Measurements from ENCODE around the gene FHL3.
"Not testable (repeated sequence)": the region's sequence is repeated elsewhere in the genome, so short reads cannot be mapped to it uniquely, and the experiment has no call there.

FHL3 gene

DNA sequence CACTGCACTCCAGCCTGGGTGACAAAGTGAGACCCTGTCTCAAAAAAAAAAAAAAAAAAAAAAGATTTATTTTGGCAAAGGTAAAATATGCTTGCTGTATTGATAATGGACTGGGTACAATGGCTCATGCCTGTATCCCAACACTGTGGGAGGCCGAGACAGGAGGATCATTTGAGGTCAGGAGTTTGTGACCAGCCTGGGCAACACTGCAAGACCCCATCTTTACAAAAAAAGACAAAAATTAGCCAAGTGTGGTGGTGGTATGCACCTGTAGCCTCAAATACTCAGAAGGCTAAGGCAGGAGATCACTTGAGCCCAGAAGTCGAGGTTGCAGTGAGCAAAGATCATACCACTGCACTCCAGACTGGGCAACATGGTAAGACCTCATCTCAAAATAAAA is 21.8 kb downstream of the FHL3 start:
- DNase-seq: no peak

DNA sequence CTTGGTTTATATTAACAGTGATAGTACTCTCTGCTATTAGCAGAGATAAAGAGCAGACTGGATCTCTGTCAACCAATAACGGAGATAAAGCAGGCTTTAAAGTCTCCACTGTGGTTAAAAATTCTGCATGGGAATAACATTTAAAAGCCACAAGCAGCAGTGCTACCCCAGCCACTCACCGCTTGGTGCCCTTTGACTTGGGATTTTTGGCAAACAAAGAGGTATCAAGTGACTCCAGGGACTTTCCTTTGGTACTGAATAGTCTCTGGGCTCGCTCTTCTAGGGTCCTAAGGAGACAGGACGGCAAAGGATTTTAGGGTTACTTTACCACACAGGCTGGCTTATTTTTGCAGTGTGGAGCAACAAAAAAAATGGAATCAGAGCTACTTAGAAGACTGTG is 26.8 kb downstream of the FHL3 start:
- no peak for DNase-seq

GRCh38 chr1:37975083-37975482 is 30.2 kb downstream of the FHL3 start:
- DNase-seq: peak; percentile 69 to 75

DNA sequence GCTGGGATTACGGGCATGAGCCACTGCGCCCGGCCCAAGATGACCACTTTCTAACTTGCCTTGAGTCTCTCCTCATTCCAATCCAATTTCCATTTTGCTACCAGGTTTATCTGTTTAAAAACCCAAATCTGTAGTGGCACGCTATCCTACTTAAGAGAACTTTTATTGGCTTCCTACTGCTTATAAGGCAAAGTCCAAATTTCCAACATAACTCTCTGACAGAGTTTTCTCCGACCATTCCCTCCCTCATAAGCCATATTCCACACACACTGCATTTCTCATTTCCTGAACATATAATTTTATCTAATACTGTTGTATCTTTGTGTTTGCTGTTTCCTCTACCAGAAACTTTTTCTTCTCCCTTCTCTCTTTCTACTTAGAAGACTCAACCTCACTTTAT is 30.7 kb downstream of the FHL3 start:
- no peak for DNase-seq

DNA sequence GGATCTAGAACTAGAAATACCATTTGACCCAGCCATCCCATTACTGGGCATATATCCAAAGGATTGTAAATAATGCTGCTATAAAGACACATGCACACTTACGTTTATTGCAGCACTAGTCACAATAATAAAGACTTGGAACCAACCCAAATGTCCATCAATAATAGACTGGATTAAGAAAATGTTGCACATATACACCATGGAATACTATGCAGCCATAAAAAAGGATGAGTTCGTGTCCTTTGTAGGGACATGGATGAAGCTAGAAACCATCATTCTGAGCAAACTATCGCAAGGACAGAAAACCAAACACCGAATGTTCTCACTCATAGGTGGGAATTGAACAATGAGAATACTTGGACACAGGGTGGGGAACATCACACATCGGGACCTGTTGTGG is 31.6 kb downstream of the FHL3 start:
- not testable (repeated sequence) for DNase-seq

DNA sequence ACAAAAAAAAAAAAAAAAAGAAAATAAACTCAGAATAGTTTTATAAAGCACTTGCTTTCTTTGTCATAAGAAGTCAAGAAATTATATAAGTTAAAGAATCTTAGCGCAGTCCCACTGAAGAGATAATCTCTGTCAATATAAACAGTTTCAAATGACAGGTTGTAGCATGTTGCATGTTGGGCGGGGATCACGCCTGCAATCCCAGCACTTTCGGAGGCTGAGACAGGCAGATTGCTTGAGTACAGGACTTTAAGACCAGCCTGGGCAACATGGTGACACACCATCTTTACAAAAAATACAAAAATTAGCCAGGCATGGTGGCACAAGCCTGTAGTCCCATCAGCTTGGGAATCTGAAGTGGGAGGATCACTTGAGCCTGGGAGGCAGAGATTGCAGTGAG is 40.0 kb downstream of the FHL3 start:
- no peak for DNase-seq

DNA sequence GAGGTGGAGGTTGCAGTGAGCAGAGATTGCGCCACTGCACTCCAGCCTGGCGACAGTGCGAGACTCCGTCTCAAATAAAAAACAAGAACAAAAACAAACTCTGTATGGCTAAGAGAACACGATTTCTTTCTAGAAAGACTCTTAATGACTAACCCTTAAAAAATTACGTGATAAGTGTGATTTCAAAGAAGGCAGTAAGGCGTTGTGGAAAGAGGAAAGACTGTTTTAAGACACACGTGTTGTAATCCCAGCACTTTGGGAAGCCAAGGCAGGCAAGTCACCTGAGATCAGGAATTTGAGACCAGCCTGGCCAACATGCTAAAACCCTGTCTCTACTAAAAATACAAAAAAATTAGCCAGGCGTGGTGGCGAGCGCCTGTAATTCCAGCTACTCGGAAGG is 41.2 kb downstream of the FHL3 start:
- DNase-seq: not testable (repeated sequence)

DNA sequence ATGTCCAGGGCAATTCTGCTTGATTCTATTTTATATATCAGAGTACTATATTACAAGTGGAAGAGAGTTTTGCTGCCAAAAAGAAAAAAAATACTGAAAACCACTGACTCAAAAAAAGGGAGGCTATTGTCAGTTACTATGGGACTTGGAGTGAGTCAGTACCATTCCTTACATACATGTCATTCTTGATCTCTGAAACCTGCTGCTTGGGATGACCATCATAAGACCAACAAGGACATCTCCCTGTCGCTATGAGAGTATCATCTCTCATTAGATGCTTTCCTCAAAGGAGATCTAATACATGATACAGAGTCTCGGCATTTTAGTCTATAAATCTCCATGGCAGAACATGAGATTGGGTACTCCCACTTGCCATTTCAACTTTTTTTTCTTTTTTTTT is 46.6 kb downstream of the FHL3 start:
- no peak for DNase-seq

DNA sequence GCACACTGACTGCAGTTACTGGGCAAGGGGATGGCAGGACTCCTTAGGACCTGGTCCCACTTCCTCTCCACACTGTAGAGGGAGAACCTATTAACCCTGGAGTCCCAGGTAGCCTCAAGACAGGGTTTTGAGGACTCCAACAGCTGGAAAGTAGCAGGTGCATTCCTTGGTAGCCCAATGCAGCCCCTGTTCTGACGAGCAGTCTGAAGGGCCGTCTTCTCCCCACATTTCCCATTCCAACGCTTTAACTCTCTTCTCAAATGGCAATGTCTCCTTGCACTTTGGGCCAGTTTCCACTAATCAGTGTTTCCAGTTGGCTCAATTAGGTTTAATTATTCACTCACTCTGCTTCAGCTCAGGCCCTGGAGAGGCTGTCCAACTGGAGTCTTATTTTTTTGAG is 49.6 kb downstream of the FHL3 start:
- no peak for DNase-seq

DNA sequence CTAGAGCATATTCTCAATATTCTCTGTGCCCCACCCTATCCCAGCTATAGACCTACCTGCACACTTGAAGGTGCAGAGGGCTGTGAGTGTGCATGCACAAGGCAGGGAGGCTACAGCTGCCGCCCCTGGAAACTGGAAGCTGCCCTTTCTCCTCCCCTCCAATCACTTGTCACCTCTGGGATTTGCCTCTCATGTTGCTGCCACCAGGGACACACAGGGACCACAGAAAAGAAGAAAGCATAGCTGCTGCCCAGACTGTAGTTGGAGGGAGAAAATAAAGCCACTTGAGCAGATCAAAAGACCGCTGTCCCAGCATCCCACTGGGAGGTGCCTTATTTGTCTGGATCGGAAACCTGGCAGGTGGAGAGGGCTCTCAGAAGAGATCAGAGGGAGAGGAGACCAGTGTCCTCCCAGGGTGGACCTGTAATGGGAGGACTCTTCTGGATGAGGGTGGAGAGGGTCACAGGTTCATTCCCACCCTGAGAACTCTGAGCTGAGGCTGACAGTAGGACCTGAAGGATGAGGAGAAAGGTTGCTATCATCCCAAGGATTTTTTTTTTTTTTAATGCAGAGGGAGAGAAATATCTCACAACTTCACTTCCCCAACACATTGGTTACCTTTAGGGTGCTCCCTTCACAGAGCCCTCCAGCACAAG is 50.9 kb downstream of the FHL3 start:
- DNase-seq: peak in 1 of 2 experiments; percentile 27

GRCh38 chr1:37952738-37953137 is 52.6 kb downstream of the FHL3 start:
- no peak for DNase-seq

GRCh38 chr1:37951783-37952624 is 53.3 kb downstream of the FHL3 start:
- no peak for DNase-seq

GRCh38 chr1:37951041-37951782 is 54.1 kb downstream of the FHL3 start:
- no peak for DNase-seq

DNA sequence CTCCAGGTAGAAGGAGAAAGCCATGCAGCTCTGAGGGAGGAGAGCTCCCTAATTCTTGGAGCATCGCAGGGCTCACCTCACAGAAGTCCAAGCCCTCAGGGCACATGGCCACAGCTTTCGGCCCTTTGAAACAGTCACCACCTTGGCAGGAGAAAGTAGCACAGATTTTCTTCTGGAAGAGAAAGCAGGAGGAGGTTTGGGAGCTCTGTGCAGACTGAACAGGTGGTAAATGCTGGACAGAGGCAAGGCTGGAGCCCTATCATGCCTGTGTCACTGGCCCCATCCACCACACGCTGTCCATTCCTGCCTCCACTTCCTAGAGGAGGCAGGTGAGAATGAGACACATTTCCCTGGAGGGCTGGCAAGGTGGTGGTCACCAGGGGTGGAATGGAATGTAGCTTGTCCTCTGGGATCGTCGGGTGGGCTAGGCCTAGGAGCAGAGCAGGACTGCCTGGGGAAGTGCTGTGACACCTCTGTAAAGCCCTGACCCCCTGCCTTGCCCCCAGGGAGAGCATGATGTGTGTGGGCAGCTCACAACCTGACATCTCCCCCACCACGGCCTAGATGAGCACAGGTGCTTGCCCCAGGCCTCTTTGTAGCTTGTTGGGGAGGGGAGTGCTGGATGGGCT is 55.7 kb downstream of the FHL3 start:
- DNase-seq: no peak

GRCh38 chr1:37948841-37949240 is 56.5 kb downstream of the FHL3 start:
- no peak for DNase-seq

- DNase-seq: no peak
These were observed 57.1 kb downstream of the FHL3 start for GRCh38 chr1:37948166-37948565.

GRCh38 chr1:37947364-37947763 is 58.0 kb downstream of the FHL3 start:
- DNase-seq: no peak

All from Kasumi-1 (cell line).